Breast epithelium (tissue), 3 donors: ENCODE data around the gene TIAM1.

Experiments
- POLR2A ChIP-seq: fragments of 450-650 bp; IDR thresholded peaks from one replicate; pipeline ENCODE4 v1.6.1; 2016; ENCODE audit warnings: antibody characterized with exemption, mild to moderate bottlenecking, moderate library complexity
- TF ChIP-seq, protein P1 (sequence below), 3 donors: fragments of 450-650 bp; IDR thresholded peaks; one replicate each; pipeline ENCODE4 v1.5.1; 2016 to 2017; ENCODE audit warnings: antibody characterized with exemption in 3 of 3, mild to moderate bottlenecking in 3 of 3, moderate library complexity in 3 of 3

GRCh38 chr21:31337086-31337485, 7.0 kb downstream of the TIAM1 start:
- TF ChIP-seq, protein P1, sequence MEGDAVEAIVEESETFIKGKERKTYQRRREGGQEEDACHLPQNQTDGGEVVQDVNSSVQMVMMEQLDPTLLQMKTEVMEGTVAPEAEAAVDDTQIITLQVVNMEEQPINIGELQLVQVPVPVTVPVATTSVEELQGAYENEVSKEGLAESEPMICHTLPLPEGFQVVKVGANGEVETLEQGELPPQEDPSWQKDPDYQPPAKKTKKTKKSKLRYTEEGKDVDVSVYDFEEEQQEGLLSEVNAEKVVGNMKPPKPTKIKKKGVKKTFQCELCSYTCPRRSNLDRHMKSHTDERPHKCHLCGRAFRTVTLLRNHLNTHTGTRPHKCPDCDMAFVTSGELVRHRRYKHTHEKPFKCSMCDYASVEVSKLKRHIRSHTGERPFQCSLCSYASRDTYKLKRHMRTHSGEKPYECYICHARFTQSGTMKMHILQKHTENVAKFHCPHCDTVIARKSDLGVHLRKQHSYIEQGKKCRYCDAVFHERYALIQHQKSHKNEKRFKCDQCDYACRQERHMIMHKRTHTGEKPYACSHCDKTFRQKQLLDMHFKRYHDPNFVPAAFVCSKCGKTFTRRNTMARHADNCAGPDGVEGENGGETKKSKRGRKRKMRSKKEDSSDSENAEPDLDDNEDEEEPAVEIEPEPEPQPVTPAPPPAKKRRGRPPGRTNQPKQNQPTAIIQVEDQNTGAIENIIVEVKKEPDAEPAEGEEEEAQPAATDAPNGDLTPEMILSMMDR (IDR thresholded peaks at IDR 0.05), result no peak
- TF ChIP-seq POLR2A, result no peak
